ENCODE results near the gene DBT.
"Not testable (repeated sequence)": the region's sequence is repeated elsewhere in the genome, so short reads cannot be mapped to it uniquely, and the experiment has no call there.

DBT gene

GRCh38 chr1:100250807-100251206 lies 1.2 kb upstream of the DBT start:
- no peak for DNase-seq (ENCODE audit: low spot score)

DNA sequence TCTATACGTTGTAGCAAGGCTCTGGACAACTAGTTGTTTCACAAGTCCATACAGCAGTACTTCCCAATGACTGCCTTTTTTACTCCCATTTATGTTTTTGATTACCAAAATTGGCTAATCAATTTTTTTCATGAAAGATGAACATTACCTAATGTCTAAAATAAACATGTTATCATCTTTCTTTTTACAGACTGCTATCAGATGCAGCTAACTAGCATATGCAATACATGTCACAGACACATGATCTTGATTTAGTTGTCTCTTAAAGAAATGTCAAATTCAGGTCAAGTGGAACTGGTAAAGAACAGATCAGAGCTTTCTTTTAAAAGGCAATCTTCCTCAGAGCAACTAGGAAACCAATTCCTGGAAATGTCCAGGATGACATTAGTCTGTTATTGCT lies 630 bp upstream of the DBT start:
- no peak for DNase-seq (ENCODE audit: low spot score)

- no peak for DNase-seq (ENCODE audit: low spot score)
Observed at GRCh38 chr1:100249155-100249536, 488 bp downstream of the DBT start.

- DNase-seq (ENCODE audit: low spot score): no peak
Observed at GRCh38 chr1:100246738-100247137, 2.9 kb downstream of the DBT start.

DNA sequence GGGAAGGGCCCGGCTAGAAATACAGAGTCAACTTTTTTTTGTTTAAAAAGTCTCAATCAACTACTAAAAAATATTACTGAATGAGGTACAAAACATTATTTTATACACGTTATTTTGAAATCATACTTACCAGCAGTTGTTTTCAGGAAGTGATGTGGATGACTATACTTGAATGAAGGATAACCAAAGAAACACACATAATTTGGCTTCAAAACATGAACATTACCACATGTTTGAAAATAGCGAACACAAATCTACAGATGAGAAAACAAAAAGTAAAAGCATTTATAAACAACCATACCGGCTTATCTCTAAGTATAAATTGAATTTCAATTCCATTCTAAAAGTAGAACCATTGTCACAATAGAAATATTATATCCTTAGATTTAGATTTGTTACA lies 9.0 kb downstream of the DBT start:
- DNase-seq (ENCODE audit: low spot score): no peak

DNA sequence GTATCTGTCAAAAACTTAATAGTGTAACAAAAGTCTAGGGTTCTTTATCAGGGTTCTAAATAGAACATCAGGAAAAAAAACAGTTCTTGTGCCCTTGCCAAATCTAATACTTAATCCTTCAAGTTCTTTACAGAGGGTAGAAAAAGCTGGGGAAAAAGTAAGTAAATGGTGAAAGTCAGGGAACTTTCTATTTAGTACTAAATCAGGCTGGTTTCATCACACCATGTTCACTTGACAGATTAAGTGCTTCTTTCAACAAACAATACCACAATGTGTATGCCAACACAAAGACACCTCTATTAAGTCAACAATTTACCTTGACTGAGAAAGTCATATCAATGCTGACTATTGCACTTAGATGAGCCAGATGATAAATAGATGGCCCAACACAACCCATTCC lies 9.7 kb downstream of the DBT start:
- no peak for DNase-seq (ENCODE audit: low spot score)

DNA sequence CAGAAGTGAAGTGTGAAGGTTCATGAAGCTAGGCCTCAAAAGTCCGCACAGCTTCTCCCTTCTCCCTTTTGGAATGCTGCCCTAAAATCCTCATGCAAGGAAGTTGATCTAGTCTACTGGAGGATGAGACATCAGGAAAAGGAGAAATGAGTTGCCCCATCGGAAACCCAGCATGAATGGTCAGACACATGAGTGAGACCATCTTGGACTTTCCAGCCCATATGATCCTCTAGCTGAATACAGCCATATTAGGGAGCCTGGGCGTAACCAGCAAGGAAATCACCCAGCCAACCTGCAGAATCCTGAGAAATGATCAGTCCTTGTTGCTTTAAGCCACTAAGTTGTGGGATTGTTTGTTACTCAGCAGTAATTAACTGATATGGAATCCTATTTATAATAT lies 12.5 kb downstream of the DBT start:
- no peak for DNase-seq (ENCODE audit: low spot score)

GRCh38 chr1:100234432-100234831 lies 15.2 kb downstream of the DBT start:
- no peak for DNase-seq (ENCODE audit: low spot score)

DNA sequence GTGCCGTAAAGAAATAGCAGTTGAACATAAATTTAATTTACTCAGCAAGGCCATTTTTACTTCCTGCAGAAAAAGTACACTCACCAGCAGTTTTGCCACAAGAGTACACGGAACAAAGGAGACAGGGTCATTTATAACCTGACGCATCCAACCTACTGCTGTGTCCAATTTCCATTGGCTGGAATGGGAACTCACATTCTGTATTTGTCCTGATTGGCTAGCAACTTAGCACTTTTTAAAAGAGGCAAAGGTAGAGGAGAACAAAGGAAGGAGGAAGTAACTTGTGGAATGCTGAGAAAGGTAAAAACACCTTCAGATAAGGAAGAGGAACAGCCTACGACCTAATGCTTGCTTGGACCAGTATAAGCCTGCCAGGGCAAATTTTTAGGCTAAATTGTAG lies 16.1 kb downstream of the DBT start:
- DNase-seq (ENCODE audit: low spot score): not testable (repeated sequence)

GRCh38 chr1:100232156-100232555 lies 17.5 kb downstream of the DBT start:
- no peak for DNase-seq (ENCODE audit: low spot score)

DNA sequence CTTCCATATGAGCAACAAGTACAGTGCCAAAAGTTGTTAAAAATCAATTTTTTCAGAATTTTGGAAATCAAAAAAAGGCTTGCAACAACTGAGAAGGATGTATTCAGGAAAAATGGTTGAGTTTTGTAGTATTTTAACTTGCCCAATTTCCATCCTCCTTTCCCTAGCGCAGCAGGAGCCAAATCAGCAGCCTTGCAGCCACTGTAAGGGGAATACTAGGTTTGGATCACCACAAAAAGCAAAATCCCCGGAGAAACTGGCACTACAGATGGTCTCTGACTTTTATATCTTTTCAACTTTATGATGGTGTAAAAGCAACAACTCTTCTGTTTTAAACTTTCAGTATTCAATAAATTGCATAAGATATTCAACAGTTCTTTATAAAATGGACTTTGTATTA lies 17.9 kb downstream of the DBT start:
- DNase-seq (ENCODE audit: low spot score): no peak

GRCh38 chr1:100230765-100231164 lies 18.9 kb downstream of the DBT start:
- peak; percentile 67 for DNase-seq (ENCODE audit: low spot score)

- no peak for DNase-seq (ENCODE audit: low spot score)
Observed at GRCh38 chr1:100229681-100230443, 19.8 kb downstream of the DBT start.

- DNase-seq (ENCODE audit: low spot score): no peak
Observed at GRCh38 chr1:100222428-100222827, 27.2 kb downstream of the DBT start.

DNA sequence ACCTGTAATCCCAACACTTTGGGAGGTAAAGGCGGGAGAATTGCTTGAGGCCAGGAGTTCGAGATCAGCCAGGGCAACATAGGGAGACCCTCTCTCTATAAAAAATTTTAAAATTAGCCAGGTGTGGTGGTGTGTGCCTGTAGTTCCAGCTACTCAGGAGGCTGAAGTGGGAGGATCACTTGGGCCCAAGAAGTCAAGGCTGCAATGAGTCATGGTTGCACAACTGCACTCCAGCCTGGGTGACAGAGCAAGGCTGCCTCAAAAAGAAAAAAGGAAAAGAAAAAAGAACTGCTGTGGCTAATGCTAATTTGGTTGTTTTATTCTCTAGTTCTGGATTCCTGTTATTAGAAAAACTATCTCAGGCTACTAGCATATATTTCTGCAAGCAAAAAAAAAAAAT lies 29.8 kb downstream of the DBT start:
- peak; percentile 7 for DNase-seq (ENCODE audit: low spot score)

DNA sequence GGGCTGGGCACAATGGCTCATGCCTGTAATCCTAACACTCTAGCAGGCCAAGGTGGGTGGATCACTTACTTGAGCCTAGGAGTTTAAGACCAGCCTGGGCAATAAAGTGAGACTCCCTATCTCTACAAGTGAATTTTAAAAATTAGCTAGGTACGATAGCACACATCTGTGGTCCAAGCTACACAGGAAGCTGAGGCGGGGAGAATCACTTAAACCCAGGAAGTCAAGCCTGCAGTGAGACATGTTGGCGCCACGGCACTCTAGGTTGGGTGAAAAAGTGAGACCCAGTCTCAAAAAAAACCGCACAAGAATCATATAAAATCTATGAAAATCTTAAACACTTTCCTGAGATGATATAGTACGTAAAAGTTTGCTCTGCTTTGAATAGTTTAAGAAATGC lies 30.2 kb downstream of the DBT start:
- no peak for DNase-seq (ENCODE audit: low spot score)

DNA sequence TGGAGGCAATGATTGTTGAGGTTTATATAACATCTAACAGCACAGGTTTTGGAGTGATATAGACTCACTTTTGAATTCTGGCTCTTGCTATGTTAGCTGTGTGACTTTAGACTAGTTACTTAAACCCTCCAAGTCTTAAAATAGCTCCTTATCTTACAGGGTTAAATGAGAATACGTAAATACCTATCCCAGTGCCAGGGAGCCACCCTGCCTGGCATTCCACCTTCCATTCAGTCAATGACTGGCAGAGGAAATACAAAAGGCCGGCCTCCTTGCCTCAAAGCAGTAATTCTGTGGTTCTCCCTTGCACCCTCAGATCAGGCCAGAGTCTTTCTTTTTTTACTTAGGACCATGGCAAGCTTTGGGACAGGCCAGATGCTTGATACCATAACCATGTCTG lies 31.8 kb downstream of the DBT start:
- DNase-seq (ENCODE audit: low spot score): no peak

GRCh38 chr1:100215101-100215500 lies 34.5 kb downstream of the DBT start:
- DNase-seq (ENCODE audit: low spot score): no peak

DNA sequence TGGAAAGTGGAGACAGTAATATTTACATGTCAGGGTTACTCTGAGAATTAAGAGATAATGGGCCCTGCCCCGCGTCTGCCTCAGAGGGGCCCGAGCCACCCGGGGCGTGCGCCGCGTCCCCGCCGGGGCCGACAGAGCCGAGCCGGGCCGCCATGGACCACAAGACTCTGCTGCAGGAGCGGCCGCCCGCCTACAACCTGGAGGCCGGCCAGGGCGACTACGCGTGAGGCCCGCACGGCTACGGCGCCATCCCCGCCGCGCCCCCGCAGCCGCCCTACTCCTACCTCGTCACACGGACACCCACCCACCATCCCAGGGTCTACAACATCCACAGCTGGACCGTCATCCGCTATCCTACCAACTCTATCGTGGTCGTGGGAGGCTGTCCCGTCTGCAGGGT lies 36.5 kb downstream of the DBT start:
- no peak for DNase-seq (ENCODE audit: low spot score)

- no peak for DNase-seq (ENCODE audit: low spot score)
Observed at GRCh38 chr1:100206301-100206700, 43.3 kb downstream of the DBT start.

GRCh38 chr1:100205593-100205992 lies 44.0 kb downstream of the DBT start:
- DNase-seq (ENCODE audit: low spot score): not testable (repeated sequence)

DNA sequence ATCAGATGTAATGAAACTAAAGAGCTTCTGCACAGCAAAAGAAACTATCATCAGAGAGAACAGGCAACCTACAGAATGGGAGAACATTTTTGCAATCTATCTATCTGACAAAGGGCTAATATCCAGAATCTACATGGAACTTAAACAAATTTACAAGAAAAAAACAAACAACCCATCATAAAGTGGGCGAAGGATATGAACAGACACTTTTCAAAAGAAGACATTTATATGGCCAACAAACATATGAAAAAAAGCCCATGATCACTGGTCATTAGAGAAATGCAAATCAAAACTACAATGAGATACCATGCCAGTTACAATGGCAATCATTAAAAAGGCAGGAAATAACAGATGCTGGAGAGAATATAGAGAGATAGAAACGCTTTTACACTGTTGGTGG lies 44.5 kb downstream of the DBT start:
- DNase-seq (ENCODE audit: low spot score): not testable (repeated sequence)

DNA sequence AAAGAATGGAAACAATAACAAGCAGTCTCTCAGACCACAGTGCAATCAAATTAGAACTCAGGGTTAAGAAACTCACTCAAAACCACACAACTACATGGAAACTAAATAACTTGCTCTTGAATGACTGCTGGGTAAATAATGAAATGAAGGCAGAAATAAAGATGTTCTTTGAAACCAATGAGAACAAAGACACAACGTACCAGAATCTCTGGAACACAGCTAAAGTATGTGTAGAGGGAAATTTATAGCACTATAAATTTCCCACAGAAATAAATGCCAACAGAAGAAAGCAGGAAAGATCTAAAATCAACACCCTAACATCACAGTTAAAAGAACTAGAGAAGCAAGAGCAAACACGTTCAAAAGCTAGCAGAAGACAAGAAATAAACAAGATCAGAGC lies 46.9 kb downstream of the DBT start:
- not testable (repeated sequence) for DNase-seq (ENCODE audit: low spot score)

DNA sequence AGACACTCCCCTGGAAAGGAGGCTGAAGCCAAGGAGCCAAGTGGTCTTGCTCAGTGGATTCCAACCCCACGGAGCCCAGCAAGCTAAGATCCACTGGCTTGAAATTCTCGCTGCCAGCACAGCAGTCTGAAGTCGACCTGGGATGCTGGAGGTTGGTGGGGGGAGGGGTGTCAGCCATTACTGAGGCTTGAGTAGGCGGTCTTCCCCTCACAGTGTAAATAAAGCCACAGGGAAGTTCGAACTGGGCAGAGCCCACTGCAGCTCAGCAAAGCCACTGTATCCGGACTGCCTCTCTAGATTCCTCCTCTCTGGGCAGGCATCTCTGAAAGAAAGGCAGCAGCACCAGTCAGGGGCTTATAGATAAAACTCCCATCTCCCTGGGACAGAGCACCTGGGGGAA lies 49.6 kb downstream of the DBT start:
- not testable (repeated sequence) for DNase-seq (ENCODE audit: low spot score)

GRCh38 chr1:100198596-100198995 lies 51.0 kb downstream of the DBT start:
- no peak for DNase-seq (ENCODE audit: low spot score)
